HL-60/S4 treated with retinoic acid at 250 ng/mL for 4 days and 3 days (cell line): ENCODE measurements around the gene FANCC.

ENCODE experiments used
- in situ Hi-C: fragments of 300-500 bp; cut with MboI; formaldehyde crosslinking; loops from 2 replicates; pipeline ENCODE4 v1.7.0; 2022; ENCODE audit warnings: low sequenced_read_pairs

The FANCC gene

DNA sequence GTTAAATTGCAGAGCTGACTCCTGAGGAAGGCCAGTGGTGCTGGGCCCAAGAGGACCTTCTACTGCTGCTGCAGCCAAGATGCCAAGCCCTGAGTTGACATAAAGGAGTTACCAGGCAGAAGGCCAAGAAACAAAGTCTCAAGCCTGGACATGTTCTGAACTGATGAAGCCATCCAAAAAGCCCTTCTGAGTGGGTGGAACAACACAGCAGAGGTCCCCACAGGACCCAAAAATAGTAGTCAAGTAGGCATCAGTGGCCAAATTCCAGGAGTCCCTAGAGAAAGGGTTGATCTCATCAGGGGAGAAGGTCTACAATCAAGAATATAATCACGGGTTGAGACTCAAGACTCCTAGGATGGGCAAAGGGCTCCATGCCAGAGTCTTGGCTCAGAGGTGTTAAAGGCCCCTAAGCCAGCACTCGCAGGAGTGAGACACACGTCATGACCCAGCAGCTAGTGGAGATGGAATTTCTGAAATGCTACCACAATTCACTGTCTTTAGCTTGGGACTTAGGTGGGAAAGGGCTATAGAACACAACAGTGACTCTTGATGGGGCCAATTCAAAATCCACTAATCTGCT lies 119.7 kb downstream of the FANCC start:
- in situ Hi-C loops: no loop called here

DNA sequence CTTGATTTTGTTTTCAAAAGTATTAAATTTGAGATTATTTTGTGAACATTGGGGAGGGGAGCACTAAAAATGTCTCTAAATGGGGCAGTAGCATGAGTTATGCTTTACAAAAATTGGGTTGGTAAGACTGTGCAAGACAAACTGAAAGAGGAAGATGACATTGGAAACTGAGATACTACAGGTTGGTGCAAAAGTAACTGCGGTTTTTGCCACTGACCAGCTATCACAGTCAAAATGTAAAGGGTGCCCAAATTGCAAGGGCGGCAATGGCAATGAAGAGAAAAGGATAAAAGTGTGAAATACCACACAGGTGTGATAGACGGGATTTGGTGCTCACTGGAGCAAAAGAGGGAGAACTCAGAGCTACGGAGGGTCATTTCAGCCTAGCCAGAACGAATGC lies 124.0 kb downstream of the FANCC start:
- in situ Hi-C loops: no loop called here

GRCh38 chr9:95193067-95193466 lies 124.4 kb downstream of the FANCC start:
- in situ Hi-C loops: no loop called here

DNA sequence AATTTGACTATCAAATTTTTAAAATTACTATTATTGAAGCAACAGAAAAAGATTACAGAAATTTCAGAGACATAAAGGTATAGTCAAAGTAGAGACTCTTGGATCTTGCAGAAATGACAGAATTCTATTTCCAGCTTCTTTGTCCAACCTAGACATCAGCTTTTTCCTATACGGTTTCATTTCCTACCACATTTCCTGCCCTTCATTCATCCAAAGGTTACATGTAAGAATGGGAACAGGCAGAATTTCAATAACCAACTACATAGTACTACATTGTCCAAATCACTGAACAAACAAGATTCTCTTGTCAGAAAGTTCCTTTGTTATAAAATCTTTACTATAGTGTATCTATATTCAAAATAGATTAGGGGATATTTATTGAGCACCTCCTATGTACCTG lies 124.9 kb downstream of the FANCC start:
- in situ Hi-C loops: no loop called here

GRCh38 chr9:95190413-95190812 lies 127.1 kb downstream of the FANCC start:
- in situ Hi-C loops: no loop called here

GRCh38 chr9:95189251-95190098 lies 128.0 kb downstream of the FANCC start:
- in situ Hi-C loops: no loop called here

- in situ Hi-C loops: no loop called here
Measured at GRCh38 chr9:95188459-95188858, 129.1 kb downstream of the FANCC start.

DNA sequence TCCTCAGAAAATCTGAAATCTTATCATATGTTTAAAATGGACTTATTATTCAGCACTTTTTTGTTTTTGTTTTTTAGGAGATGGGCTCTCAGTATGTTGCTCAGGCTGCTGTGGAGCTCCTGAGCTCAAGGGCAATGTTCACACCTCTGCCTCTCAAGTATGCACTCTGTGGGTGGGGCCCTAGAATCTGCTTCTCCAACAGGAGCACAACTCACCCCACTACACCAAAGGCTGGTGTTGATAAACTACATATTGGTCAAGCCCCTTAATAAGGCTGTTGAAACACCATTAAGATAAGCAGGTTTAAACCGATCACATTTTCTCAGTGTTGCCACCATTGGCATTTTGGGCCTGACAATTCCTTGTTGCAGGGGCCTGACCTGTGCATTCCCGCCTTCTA lies 131.6 kb downstream of the FANCC start:
- in situ Hi-C loops: no loop called here

DNA sequence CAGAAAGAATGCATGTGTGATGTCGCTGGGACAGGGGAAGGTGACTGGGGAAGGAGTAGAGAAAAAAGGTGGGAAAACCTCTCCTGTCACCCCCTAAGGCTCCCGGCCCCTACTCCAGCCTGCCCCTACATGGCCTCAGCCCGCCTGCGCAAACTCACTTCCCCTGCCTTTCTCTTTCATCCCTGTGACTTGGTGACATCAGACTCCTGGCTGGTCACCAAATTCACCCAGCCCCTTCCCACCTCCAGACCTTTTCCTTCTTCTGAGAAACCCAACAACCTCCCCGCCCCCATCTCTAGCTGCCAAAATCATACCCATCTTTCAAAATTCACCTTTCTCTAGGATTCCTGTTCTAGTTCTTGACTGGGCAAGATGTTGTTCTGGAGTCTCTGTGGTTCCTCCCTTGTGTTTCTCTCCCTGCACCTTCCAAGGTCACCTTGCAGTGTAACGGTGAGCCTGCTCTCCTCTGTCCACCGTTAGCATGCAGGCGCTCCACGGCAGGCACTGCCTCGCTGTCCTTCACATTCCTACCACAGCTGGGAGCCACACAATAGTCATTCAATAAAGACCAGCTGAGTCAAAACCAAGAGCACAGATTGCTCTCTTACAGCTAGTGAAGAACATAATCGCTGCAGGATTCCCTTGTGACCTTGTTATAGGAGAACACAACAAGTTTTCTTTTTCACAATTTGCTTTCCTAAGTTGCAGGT lies 134.5 kb downstream of the FANCC start:
- in situ Hi-C loops: no loop called here

DNA sequence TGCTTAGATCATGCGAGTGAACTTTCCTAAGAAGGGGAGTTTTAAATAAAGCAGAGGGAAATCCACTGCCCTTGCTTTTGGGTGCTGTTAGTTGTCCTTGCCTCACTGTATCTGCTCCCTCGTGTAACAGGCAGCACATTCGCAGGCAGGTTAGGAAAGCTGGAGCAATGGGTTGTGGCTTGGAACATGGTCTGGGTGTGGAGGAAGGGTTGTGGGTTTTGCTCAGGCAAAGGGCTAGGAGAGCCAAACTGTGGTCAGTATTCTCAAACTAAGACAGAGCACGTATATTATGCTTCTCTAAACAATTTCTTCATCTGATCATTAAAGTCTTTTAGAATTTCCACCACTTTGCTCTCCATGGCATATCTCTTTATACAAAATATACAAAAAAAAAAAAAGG lies 135.7 kb downstream of the FANCC start:
- in situ Hi-C loops: no loop called here

- in situ Hi-C loops: no loop called here
Measured at GRCh38 chr9:95181226-95181818, 136.2 kb downstream of the FANCC start.

DNA sequence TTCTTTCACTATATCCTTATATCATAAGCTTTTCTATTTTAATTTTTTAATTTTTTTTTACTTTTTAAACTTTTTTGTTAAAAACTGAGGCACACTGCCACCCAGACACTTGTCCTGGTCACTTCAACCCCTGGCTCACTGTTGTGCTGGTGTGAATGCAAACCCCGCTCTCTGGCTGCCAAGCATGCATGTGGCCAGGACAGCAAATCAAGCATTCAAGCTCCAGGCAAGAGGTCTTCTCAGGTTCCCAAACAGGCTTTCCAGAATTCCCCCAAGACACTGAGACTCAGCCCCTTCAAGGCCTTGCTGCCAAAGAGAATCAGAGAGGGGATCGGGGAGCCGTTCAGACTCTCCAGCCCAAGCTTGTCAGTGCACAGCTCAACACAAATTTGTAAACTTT lies 139.9 kb downstream of the FANCC start:
- in situ Hi-C loops: no loop called here

- in situ Hi-C loops: no loop called here
Measured at GRCh38 chr9:95176755-95177319, 140.7 kb downstream of the FANCC start.

DNA sequence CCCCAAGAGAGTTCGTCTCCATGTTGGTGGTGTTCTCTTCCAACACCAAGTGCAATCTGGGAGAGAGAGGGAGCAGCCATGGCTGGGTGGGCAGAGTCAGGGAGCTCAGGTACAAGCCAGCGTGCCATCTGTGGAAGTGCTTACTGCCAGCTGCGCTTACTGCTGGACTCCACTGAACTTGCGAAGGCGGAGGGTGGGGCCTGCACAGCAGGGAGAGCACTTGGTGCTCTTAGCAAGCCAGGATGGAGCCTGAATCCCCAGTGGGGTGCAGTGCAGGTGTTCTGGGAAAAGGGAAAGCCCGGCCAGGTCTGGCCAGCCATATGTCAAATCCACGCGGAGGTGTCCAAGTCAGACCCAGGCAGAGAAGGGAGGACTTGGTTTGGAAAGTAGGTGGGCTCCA lies 142.0 kb downstream of the FANCC start:
- in situ Hi-C loops: no loop called here

DNA sequence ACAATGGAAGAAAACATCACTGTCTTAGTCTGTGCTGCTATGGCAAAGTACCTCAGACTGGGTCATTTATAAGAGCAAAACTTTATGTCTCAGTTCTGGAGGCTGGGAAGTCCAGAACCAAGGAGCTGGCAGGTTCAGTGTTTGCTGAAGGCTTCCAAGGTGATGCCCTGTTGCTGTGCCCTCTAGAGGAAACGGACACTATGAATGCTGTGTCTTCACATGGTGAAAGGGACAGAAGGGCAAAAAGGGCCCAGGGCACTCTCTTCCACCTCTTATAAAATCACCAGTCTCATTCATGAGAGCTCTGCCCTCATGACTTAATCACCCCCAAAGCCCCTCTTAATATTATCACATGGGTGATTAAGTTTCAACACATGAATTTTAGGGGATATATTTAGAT lies 143.5 kb downstream of the FANCC start:
- in situ Hi-C loops: no loop called here

GRCh38 chr9:95171596-95171995 lies 145.9 kb downstream of the FANCC start:
- in situ Hi-C loops: no loop called here

DNA sequence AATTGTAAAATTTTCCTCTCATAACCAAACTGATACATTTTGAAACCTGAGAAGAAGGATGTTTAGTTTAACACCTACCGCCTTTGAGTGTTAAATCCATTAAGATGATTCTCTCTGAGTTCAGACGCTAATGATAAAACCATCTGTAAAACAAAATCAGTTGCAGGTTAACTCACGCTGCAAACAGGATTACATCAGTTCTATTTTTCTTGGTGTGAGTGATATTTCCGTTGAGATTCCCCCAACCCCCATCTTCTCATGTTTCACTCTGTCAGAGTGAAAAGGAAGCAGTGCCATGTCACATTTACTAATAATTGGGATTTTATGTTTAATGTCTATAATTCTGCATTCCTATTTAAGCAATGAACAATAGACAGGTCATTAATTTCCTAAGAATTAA lies 146.5 kb downstream of the FANCC start:
- in situ Hi-C loops: no loop called here

- in situ Hi-C loops: no loop called here
Measured at GRCh38 chr9:95167998-95168397, 149.5 kb downstream of the FANCC start.

- in situ Hi-C loops: no loop called here
Measured at GRCh38 chr9:95165004-95165403, 152.5 kb downstream of the FANCC start.

DNA sequence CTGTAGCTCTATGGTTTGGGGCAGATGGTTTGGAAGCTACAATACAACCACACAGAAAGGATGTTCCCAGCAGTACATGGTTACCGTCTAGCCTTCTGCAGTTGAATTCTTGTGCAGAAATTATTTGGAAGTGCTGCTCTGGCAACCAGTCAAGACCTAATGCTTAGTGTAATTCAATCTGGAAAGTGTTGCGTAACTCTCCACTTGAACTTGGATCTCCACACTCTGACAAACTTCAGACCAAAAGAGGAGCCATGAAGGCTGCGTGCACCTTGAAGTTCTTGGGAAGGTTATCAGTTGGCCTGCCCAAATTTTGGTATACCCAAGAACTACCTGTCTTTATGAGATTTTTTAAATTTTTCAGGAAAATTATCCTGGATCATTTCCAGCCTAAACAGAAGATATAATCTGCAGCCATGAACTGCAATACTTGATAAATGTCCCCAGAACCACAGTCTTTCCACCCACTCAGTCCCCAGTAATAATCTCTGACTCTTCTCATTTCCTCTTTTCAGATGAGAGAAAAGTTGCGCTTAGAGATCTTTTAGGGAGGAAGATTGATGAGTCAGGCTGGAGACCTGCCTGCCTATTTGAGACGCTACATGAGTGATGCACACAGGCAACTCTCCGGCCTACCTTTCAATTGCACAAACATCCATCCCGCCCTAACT lies 159.9 kb downstream of the FANCC start:
- in situ Hi-C loops: no loop called here

- in situ Hi-C loops: no loop called here
Measured at GRCh38 chr9:95156074-95156473, 161.4 kb downstream of the FANCC start.
